ENCODE results near the gene SLC25A29.

DNA sequence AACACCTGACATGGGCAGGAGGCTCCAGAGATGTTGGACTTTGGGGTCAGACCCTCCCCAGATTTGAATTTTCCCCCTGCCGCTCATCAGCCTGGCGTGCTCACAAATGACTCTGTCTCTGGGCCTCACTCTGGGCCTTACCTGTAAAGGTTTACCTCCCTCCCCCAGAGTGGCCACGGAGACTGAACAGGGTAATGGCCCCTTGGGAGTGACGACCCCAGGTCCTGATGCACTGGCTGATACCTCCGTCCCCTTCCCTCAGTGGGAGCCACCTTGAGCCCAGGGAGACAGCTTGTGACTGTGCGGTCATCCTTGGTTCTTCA, 7.0 kb downstream of the SLC25A29 start:
- TF ChIP-seq, protein P1, sequence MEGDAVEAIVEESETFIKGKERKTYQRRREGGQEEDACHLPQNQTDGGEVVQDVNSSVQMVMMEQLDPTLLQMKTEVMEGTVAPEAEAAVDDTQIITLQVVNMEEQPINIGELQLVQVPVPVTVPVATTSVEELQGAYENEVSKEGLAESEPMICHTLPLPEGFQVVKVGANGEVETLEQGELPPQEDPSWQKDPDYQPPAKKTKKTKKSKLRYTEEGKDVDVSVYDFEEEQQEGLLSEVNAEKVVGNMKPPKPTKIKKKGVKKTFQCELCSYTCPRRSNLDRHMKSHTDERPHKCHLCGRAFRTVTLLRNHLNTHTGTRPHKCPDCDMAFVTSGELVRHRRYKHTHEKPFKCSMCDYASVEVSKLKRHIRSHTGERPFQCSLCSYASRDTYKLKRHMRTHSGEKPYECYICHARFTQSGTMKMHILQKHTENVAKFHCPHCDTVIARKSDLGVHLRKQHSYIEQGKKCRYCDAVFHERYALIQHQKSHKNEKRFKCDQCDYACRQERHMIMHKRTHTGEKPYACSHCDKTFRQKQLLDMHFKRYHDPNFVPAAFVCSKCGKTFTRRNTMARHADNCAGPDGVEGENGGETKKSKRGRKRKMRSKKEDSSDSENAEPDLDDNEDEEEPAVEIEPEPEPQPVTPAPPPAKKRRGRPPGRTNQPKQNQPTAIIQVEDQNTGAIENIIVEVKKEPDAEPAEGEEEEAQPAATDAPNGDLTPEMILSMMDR (optimal IDR thresholded peaks at IDR 0.05 in 1 of 3, IDR thresholded peaks at IDR 0.05 in 1 of 3, conservative IDR thresholded peaks at IDR 0.05 in 1 of 3; ENCODE audit: extremely low read depth in 1 of 3, insufficient read depth in 2 of 3, low read length in 3 of 3), result no peak
- no peak for TF ChIP-seq EZH2 (IDR thresholded peaks at IDR 0.05; ENCODE audit: low read length)
